ENCODE results near the gene DPY19L2.
"Not testable (repeated sequence)": the region's sequence is repeated elsewhere in the genome, so short reads cannot be mapped to it uniquely, and the experiment has no call there.

DPY19L2 gene

GRCh38 chr12:63668028-63668799, at the start of gene DPY19L2:
DPY19L2 (minus strand) TSS chr12:63668493; CDS start chr12:63668393, 100 bp downstream.
- peak; percentile 7 for DNase-seq

GRCh38 chr12:63716891-63717290, 48.6 kb upstream of the DPY19L2 start:
- DNase-seq = not testable (repeated sequence)

DNA sequence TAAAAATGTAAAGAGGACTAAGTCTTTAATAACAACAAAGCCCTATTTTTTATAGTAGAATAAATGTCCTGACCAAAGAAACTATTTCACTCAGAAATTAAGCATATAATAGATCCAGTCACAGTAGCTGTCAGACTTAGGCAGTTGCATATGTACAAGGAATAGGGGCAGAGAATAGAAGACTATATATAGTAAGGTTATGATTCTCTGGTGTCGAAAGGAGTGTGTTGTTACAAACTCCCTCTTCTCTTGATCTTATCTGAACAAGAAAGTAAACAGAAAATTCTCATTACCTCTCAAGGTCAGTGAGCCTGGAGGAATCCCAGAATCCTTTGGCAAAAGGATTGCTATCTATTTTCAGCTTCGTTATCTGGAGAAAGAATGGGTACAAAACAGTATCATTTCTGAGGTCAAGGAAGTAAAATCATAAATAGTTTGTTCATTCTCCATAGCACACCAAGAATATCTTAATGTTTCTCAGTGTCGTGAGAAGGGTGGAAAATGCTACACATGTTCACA, 46.9 kb upstream of the DPY19L2 start:
- DNase-seq = not testable (repeated sequence)

DNA sequence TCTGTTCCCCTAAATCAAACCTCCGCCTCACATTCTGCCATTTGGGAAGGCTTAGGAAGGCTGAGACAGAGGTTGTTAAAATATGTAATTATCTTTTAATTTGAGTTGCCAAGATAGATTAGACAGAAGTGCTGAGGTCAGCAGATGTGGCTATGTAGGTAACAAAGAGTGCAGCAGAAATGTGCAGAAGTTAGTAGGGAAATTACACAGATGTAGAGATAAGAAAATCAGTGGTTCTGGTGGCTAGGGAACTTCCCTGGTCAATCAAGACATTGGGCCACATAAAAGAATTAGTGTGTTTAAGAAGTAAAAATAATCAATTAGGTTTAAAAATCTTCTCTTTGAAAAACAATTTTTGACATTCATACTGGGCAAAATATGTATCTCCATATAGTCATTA, 46.1 kb upstream of the DPY19L2 start:
- DNase-seq = not testable (repeated sequence)

- not testable (repeated sequence) for DNase-seq
Measured at GRCh38 chr12:63713681-63714075, 45.4 kb upstream of the DPY19L2 start.

DNA sequence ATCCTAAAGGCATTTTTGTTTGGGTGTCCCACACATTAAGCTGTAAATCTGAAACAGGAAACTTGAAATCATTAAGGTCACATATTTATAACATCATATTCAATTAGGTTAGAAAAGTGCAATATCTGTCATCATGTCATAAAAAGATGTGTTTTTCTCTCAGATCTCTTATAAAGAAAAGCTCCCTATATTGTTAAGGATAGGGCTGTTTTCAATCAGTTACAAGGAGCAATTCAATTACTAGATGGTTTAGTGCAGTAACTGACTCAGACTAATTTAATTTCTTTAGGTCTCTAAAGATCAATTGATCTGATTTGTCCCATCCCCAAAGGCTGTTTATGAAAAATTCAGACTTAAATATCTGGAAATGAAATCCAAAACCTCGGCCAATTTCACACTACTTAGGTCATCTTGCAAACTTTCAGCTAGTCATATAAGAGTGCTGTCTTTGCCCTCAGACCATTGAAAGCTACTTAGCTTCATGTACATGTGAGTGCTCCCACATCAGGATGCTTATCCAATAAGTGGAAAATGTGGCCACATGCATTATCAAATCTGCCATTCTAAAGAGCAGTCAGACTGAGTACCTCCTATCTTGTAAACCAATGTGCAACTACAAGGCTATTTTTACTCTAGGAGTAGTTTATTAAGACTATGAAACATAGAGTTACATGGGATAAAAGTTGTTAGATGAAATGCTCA, 44.8 kb upstream of the DPY19L2 start:
- not testable (repeated sequence) for DNase-seq

DNA sequence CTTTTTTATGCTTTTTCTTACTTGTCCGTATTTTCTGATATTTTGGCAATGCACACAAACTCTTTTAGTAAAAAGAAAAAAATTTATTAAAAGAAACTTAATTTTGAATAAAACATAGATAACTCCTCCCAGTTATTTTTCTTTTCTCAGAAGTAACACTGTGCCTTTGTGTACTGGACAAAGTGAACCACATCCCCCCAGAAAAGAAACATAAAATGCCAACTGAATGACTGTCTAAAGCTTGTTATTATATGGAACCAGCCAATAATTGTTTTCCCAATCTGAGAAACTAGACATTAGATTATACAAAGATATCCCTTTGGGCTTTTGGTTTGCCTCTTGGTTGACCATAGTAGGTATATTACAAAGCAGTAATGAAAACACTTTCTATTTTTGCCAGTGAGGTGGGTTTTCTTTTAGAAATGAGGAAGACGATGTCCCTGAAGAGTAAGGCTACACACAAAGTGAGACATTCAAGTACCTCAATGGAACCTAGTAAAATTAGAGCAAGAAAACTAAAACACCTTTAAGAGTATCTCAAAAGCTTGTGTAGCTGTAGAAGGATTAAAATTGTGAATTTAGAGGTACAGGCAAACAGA, 44.2 kb upstream of the DPY19L2 start:
- DNase-seq = not testable (repeated sequence)

DNA sequence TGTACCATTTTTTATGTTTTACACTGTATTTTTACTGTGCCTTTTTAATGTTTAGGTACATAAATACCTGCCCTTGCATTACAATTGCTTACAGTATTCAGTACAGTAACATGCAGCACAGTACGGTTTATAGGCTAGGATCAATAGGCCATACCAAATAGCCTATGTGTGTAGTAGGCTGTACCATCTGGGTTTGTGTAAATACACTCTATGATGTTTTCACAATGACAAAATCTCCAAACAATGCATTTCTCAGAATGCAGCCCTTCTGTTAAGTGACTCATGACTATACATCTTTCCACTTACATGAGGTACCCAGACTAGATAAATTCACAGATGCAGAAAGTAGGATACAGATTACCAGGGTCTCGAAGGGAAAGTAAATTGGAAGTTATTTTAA, 43.0 kb upstream of the DPY19L2 start:
- not testable (repeated sequence) for DNase-seq

DNA sequence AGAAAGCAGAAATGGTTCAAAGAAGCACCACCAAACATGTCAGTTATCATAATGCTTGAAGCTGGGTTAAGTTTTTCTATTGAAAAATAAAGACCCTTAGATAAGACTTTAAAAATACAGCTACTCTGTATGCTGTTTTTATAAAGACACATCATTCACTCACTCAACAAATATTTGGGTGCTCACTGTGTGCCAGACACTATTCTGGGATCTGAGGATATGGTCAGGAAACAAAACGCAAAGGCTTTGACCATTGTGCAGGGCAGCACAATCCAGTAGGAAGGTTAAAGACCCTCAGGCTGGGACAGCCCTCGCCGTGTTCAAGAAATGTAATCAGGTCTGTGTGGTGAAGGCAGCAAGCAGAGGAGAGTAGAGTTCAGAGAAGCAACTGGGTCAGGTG, 38.0 kb upstream of the DPY19L2 start:
- DNase-seq = no peak

- DNase-seq = not testable (repeated sequence)
Measured at GRCh38 chr12:63699678-63700382, 31.5 kb upstream of the DPY19L2 start.

DNA sequence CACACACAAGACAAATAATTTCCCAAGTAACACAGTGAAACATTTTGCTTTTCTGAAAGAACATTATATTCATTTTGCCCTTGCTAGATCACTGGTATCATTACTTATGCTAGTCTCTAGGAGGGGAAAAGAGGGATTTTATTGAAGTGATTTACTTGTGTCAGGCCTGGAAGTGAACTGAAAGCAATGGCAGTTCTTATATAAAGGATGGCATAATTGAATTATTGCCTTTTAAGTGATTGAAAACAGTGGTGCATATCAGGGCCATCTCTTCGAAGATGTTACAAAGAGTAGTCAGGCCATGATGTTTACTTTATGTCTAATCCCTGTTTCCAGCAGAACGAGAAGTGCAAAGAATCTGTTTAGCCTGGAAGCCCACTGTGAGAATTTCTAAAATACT, 30.7 kb upstream of the DPY19L2 start:
- not testable (repeated sequence) for DNase-seq

DNA sequence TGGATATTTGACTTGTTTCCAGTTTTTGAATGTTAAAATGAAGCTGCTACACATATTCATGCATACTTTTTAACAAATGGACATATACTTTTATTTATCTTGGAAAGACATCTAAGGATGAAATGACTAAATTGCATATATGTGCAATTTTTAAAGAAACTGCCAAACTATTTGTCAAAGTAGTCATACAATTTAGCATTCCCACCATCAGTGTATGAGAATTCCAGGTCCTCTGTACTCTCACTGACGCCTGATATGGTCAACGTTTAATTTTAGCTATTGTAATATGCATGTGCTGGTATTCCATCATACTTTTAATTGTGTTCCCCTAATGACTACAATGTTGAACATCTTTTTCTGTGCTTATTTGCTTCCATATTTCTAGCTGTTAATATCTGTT, 22.5 kb upstream of the DPY19L2 start:
- not testable (repeated sequence) for DNase-seq

GRCh38 chr12:63689141-63689540, 20.8 kb upstream of the DPY19L2 start:
- DNase-seq = not testable (repeated sequence)

GRCh38 chr12:63686623-63687022, 18.3 kb upstream of the DPY19L2 start:
- not testable (repeated sequence) for DNase-seq

DNA sequence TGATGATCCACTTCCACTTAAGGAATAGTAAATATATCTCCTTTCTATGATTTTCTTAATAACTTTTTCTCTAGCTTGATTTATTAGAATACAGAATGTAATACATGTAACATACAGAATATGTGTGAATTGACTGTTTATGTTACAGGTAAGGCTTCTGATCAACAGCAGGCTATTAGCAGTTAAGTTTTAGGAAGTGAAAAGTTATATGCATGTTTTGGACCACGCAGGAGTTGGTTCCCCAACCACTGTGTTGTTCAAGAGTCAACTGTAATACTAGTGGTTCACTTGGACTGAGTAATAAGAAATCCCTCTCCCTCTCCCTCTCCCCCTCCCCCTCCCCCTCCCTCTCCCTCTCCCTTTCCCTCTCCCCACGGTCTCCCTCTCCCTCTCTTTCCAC, 17.5 kb upstream of the DPY19L2 start:
- not testable (repeated sequence) for DNase-seq

DNA sequence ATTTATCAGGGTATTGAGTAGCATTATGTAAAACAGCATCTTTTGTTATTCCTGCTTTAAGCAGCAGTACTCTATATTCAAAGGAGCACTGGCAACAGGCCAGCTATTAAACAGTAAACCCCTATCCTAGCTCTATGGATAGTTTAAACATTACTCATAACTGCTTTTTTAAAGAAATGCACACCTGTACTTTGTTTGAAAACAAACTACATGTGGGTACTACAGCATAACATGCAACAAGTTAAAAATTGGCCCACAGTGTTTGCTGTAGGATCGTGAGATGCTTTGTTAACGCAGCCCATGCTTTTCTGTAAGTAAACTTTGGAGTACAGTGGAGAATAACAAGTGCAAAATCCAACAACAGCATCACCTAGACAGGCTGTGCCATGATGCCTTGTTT, 14.3 kb upstream of the DPY19L2 start:
- DNase-seq = not testable (repeated sequence)

DNA sequence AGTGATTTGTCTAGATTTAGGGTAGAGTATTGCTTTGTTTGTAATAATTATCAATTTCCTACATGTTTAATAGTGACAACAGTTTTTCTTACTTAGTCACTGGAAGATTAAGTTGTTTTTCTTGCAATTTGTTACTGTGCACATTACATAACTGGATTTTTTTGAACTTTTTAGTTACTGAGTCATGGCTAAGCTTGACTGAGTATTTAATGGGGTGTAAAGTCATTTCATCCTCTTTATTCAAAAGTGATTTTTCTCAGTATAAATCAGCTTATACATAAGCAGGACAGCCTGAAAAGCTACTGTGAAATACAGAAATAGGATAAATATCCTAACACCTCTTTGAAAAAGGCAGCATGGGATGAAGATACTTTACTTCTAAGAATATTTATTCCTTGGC, 12.5 kb upstream of the DPY19L2 start:
- DNase-seq = not testable (repeated sequence)

DNA sequence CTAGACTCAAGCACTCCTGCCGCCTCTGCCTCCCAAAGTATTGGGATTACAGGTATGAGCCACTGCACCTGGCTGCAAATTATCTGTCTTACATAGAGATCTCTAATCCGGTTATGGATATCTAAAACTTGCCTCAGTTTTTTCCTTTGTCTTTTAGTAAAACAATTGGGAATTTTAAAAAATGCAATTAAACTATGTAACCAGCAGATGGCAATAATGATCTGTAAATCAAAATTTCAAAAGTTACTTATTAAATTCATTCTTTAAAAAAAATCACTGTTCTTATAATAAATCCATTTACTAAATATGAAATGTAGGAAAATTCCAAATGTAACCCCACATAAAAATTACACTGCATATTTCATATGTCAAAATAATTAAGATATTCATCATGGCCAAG, 4.3 kb upstream of the DPY19L2 start:
- not testable (repeated sequence) for DNase-seq

DNA sequence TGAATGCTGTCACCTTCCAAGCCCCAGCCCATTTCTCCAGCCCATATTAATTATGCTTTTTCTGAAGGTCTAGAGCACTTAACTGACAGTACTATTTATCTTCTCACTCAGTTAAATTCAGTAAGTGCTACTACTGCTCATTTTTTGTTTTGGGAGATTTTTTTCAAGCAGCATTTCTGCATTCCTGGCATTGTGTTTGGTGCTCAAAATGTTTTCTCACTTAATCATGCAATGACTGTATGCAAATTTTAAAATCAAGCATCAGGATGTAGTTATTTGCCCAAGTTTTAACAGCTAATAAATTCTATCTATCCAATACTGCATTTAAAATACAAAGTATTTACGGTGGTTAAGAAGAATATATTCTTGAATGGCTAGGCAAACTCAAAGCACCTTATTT, 1.6 kb upstream of the DPY19L2 start:
- DNase-seq = not testable (repeated sequence)

GRCh38 chr12:63669427-63669826, 1.1 kb upstream of the DPY19L2 start:
- not testable (repeated sequence) for DNase-seq

DNA sequence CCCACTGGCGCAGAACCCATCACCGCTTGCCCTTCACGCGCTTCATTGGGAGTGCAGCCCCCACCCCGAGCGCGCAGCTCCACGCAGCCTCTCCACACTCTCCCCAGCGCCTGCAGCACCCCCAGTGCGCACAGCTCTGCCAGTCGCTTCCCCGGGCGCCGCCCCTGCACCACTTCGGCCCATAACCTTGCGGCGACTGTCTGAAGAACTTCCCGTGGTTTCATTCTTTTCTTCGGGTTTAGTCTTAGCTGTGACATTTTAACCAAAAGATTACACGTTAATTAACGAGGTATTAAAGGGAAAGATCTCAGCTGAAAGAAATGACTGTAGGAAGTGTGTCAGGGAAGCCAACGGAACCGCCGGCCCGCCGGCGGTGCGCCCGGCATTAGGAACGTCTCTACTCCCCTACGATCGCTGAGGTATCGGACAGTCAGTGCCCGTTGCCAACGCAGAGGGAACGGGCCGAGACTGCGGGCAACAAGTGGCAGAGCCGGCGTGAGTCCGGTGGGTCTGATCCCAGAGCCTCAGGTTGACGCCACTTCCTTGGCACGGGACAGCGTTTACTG, 590 bp upstream of the DPY19L2 start:
- DNase-seq = not testable (repeated sequence)

DNA sequence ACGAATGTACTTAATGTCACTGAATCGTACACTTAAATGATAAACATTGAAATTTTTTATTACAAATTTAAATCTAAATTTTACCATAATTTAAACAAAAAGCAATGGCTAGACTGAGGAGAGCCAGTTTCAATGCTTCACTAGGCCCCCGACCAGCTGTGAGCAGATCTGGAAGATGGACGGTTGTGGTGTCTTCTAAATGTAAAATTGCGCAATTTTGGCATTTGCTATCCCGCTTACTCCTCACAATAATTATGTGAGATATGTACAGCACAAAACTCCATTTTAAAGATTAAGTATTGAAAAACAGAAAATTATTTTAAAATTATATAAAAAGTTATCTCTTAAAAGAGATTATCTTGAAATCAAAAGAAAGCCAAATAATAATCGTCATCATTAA, 5.3 kb downstream of the DPY19L2 start:
- DNase-seq = not testable (repeated sequence)

All from NCI-H2107 (cell line).